HG03095 (cell line): Measurements from ENCODE around the gene SNX9.
A peak's percentile ranks its signal among the peaks of the same experiment; 100 is the strongest.
"Not testable (repeated sequence)": the region's sequence is repeated elsewhere in the genome, so short reads cannot be mapped to it uniquely, and the experiment has no call there.

ENCODE experiments used
- ATAC-seq: cut with Tn5 transposase; IDR thresholded peaks from one replicate; pipeline ENCODE4 v1.9.1; 2021; ENCODE audit warnings: moderate library complexity; ENCODE audit not compliant: unreplicated experiment

The SNX9 gene

GRCh38 chr6:157853902-157854502 is 31.0 kb downstream of the SNX9 start:
- no peak for ATAC-seq

GRCh38 chr6:157855325-157855724 is 32.3 kb downstream of the SNX9 start:
- ATAC-seq, result no peak

GRCh38 chr6:157855804-157856203 is 32.8 kb downstream of the SNX9 start:
- ATAC-seq, result not testable (repeated sequence)

GRCh38 chr6:157858664-157859063 is 35.6 kb downstream of the SNX9 start:
- not testable (repeated sequence) for ATAC-seq

- ATAC-seq, result no peak
Observed at GRCh38 chr6:157859775-157860504, 36.9 kb downstream of the SNX9 start.

GRCh38 chr6:157860505-157860991 is 37.5 kb downstream of the SNX9 start:
- no peak for ATAC-seq

- ATAC-seq, result no peak
Observed at GRCh38 chr6:157861184-157861583, 38.1 kb downstream of the SNX9 start.

- no peak for ATAC-seq
Observed at GRCh38 chr6:157861814-157862213, 38.8 kb downstream of the SNX9 start.

- ATAC-seq, result no peak
Observed at GRCh38 chr6:157862706-157863105, 39.7 kb downstream of the SNX9 start.

- no peak for ATAC-seq
Observed at GRCh38 chr6:157864185-157864761, 41.2 kb downstream of the SNX9 start.

- no peak for ATAC-seq
Observed at GRCh38 chr6:157865249-157865648, 42.2 kb downstream of the SNX9 start.

GRCh38 chr6:157867155-157867559 is 44.1 kb downstream of the SNX9 start:
- no peak for ATAC-seq

- ATAC-seq, result no peak
Observed at GRCh38 chr6:157867981-157868380, 44.9 kb downstream of the SNX9 start.

- ATAC-seq, result no peak
Observed at GRCh38 chr6:157868835-157869234, 45.8 kb downstream of the SNX9 start.

GRCh38 chr6:157869673-157870302 is 46.7 kb downstream of the SNX9 start:
- no peak for ATAC-seq

GRCh38 chr6:157873735-157874344 is 50.8 kb downstream of the SNX9 start:
- ATAC-seq, result peak; percentile 70

- ATAC-seq, result no peak
Observed at GRCh38 chr6:157877149-157877548, 54.1 kb downstream of the SNX9 start.

- ATAC-seq, result no peak
Observed at GRCh38 chr6:157877573-157878438, 54.8 kb downstream of the SNX9 start.

- peak; percentile 91 for ATAC-seq
Observed at GRCh38 chr6:157879034-157879872, 56.2 kb downstream of the SNX9 start.
